Measurements from ENCODE around the gene CCDC81.

GRCh38 chr11:86335131-86335767 is 39.4 kb upstream of the CCDC81 start:
- no peak for TF ChIP-seq CTCF (conservative IDR thresholded peaks at IDR 0.05; ENCODE audit: low read depth, low read length)
- TF ChIP-seq EZH2 (IDR thresholded peaks at IDR 0.05; ENCODE audit: borderline replicate concordance, low read depth, low read length, poor library complexity, severe bottlenecking), result no peak
